GM21717 (cell line): Measurements from ENCODE around the gene TMEM116.
"Not testable (repeated sequence)": the region's sequence is repeated elsewhere in the genome, so short reads cannot be mapped to it uniquely, and the experiment has no call there.

ENCODE experiments used
- ATAC-seq: cut with Tn5 transposase; IDR thresholded peaks from one replicate; pipeline ENCODE4 v1.9.1; 2021; ENCODE audit warnings: mild to moderate bottlenecking, moderate library complexity; ENCODE audit not compliant: unreplicated experiment

The TMEM116 gene

GRCh38 chr12:111980598-111980997 lies 32.4 kb downstream of the TMEM116 start:
- no peak for ATAC-seq

DNA sequence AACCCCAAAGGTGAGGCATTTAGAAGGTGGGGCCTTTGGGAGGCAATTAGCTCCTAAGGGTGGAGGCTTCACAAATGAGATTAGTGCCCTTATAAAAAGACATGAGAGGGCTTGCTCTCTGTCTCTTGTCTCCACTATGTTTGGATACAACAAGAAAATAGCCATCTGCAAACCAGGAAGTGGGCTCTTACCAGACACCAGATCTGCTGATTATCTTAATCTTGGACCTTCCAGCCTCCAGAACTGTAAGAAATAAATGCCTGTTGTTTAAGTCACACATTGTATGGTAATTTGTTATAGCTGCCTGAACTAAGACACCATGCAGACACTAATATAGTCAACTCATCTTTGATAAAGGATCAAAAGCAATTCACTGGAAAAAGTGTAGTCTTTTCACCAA lies 34.4 kb downstream of the TMEM116 start:
- ATAC-seq, result no peak

DNA sequence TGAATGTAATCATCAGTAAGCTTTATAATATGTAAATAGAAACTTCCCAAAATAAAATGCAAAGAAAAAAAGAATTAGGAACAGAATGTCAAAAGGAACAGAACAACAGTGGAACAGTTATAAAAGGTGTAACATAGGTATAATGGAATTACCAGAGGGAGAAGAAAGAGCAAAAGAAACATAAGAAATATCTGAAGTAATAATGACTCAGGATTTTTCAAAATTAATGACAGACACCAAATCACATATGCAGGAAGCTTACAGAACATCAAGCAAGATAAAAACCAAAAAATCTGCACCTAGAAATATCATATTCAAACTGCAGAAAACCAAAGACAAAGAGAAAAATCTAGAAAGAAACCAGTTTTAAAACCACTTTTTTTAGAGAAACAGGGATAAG lies 36.1 kb downstream of the TMEM116 start:
- no peak for ATAC-seq

GRCh38 chr12:111976291-111976690 lies 36.7 kb downstream of the TMEM116 start:
- ATAC-seq, result no peak

DNA sequence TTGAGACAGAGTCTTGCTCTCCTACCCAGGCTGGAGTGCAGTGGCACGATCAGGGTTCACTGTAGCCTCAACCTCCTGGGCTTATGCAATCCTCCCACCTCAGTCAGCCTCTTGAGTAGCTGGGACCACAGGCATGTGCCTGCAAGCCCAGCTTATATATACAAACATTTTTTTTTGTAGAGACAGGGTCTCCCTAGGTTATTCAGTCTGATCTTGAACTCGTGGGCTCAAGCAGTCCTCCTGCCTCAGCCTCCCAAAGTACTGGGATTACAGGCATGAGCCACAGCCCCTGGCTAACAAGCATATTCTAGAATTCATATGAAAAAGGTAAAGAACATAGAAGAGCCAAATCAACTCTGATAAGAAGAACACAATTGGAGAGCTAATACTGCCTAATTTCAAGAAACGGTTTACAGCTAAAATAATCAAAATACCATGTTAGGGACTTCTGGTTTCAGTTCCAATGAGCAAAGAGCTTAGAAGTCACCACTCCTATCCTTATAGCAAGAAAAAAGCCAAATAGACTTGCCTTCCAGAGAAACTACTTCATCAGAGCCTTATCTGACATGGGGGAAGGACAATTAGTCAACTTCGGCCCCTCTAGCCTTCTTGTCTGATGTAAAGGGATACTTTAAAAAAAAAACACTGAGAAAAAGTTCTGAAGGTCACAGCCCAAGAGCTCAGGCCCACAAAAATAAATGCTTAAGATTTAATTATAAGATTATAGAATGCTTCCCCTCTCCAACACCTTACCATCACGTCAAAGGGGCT lies 37.6 kb downstream of the TMEM116 start:
- no peak for ATAC-seq

- ATAC-seq, result no peak
Measured at GRCh38 chr12:111971800-111972199, 41.2 kb downstream of the TMEM116 start.

- ATAC-seq, result no peak
Measured at GRCh38 chr12:111964935-111965334, 48.0 kb downstream of the TMEM116 start.

- ATAC-seq, result not testable (repeated sequence)
Measured at GRCh38 chr12:111959518-111959917, 53.4 kb downstream of the TMEM116 start.

DNA sequence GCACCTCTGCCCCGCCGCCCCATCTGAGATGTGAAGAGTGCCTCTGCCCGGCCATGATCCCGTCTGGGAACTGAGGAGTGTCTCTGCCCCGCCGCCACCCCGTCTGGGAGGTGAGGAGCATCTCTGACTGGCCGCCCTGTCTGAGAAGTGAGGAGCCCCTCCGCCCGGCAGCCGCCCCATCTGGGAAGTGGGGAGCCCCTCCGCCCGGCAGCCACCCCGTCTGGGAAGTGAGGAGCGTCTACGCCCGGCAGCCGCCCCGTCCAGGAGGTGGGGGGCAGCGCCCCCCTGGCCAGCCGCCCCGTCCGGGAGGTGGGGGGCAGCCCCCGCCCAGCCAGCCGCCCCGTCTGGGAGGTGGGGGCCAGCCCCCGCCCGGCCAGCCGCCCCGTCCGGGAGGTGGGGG lies 55.7 kb downstream of the TMEM116 start:
- ATAC-seq, result not testable (repeated sequence)

DNA sequence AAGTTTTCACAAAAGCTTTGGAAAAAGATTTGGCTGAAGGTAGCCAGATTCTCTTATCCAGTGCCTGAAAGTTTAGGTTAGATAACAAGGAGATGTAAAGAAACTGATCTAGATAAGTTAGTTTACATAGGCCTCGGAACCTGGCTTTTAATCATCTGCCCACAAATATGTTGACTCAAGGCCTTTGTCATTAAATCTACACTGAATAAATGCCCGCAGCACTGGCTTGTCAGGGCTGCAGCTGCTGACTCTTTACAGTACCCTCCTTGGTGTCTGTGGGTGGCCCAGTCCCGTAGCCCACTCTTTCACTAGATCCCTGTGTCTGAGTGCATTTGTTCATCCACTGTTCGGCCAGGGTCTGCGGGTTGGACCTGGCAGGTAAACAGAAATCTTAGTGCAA lies 58.0 kb downstream of the TMEM116 start:
- no peak for ATAC-seq

GRCh38 chr12:111953455-111953854 lies 59.5 kb downstream of the TMEM116 start:
- no peak for ATAC-seq

GRCh38 chr12:111952084-111952787 lies 60.7 kb downstream of the TMEM116 start:
- ATAC-seq, result not testable (repeated sequence)

DNA sequence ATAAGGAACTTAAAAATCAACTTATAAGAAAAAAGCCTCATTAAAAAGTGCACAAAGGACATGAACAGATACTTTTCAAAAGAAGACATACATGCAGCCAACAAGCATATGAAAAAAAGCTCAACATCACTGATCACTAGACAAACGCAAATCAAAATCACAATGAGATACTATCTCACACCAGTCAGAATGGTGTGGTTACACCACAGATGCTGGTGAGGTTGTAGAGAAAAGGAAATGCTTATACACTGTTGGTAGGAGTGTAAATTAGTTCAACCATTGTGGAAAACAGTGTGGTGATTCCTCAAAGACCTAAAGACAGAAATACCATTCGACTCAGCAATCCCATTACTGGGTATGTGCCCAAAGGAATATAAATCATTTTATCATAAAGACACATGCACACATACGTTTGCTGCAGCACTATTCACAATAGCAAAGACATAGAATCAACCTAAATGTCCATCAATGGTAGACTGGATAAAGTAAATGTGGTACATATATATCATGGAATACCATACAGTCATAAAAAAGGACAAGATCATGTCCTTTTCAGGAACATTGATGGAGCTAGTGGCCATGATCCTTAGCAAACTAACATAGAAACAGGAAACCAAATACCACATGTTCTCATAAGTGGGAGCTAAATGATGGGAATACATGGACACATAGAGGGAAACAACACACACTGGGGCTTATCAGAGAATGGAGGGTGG lies 61.8 kb downstream of the TMEM116 start:
- not testable (repeated sequence) for ATAC-seq

DNA sequence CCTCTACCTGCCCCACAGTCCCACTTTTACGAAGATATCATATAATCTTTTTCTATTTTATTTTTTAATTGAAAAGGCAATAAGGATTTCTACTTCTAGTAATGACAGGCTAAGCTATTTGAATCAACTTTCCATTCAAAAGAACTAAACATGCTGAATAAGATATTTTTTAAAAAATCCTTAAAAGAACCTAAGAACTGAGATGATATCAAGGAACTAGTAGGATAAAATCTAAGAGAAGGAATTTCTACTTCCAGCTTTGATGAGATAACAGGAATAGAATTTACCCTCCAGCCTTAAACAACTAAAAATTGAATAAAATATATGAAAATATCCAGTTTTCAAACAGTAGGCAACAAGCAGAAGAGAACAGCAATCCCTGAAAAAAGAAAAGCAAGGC lies 69.0 kb downstream of the TMEM116 start:
- no peak for ATAC-seq

DNA sequence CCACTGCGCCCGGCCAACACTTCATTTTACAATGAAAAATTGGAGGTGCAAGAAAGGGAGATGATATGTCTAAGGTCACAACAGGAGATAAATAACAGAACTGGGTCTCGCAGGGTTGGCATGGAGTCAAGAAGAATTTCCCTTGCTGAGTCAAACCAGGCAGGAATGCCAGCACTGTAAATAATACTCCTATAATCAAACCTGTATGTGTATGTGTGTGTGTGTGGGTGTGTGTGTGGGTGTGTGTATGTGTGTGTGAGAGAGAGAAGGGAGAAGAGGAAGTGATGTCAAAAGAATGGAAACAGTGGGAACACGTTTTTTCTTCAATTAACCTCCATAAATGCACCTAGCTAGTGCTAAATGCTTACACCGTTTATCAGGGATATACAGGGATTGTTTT lies 70.4 kb downstream of the TMEM116 start:
- ATAC-seq, result no peak

DNA sequence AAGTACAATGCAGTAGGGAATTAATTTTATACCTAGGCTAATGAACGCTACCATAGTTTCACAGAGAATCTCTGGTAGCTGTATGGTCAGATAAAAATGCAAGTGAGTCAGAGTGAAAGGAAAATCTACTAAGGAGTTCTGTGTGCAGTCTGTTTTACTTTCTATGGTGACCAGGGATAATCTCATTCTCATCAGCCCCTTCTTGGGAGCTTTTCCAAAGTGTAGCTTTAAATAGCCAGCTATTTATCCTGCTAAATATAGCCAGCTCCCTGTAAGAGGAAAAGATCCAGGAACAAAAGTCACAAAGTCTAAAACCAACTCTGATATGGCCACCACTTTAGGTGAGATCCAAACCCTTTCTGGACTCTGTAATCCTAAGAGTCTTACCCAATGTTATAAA lies 75.5 kb downstream of the TMEM116 start:
- ATAC-seq, result no peak

DNA sequence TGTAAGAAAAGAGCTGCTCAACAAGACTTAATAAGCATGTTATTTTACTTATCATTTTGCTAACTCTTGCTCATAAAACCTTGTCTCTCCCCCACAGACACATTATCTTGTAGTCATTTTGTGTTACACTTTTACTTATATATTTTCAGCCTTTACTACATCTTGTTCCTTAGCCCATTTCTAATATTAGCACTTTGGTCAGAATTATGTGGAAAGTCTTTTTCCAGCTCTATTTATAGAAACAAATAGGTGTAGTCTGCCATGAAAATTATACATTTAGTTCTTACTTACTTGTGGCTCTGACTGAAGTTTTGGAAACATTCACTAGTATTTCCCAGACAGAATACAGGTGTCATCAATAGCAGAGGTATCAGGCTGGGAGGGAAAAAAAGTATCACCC lies 76.1 kb downstream of the TMEM116 start:
- no peak for ATAC-seq

DNA sequence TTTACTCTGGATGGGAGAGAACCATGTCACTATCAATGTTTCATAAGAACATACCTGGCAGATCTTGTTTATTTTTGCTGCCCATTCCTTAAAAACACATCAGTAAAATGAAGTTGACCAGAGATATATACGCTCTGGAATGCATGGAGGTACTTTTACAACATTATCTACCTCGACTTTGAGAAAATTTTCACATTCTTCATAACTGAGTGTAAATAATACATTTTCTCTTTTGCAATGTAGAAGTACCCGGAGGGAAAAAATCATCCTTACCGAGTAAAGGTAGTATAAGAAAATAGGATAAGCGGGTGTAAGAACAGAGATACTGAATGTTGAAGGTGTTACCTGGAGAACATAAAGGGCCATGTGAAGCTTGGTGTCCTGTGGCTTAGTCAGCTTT lies 80.7 kb downstream of the TMEM116 start:
- no peak for ATAC-seq

DNA sequence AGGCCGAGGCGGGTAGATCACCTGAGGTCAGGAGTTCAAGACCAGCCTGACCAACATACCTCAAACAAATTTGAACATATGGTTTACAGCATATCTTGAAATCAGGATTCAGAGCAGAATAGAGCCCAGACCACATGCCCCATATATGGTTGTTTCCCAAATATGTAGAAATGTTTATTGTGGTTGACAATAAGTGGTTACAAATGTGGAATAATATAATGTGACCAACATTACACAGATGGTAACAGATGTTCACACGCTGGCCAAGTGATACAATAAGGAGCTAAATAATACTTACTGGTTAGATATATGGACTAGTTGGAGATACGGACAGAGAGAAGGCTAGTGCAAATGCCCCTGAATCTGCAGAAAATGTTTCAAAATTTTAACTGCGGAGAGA lies 85.6 kb downstream of the TMEM116 start:
- no peak for ATAC-seq

- ATAC-seq, result no peak
Measured at GRCh38 chr12:111926631-111927030, 86.3 kb downstream of the TMEM116 start.

DNA sequence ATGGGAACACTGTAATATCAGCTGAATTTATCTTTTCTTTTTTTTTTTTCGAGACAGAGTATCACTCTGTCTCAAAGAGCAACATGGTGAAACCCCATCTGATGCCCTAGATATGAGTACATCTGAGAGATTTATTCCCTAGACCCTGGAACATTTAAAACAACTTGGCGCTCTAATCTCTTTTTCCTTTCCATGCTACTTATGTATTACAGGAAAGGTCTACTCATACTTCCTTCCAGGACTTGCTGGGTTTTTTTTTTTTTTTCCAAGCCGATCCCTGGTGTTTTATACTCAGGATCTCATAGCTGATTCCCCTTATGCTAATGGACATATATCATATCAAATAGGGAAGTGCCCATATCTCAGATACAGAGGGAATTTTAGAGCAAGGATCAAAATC lies 87.8 kb downstream of the TMEM116 start:
- no peak for ATAC-seq

DNA sequence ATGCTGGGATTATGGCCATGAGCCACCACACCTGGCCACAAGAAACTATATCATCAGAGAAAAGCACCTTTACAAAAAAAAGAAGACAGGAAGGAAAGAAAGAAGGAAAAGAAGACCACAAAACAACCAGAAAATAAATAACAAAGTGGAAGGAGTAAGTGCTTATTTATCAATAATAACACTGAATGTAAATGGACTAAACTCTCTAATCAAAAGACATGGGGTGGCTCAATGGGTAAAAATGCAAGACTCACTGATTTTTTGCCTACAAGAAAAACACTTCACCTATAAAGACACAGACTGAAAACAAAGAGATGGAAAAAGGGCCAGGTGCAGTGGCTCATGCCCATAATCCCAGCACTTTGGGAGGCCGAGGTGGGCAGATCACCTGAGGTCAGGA lies 105.2 kb downstream of the TMEM116 start:
- ATAC-seq, result no peak
